Measurements from ENCODE around the gene RNF126. TPM values are rescaled to one million over a fixed set of nuclear protein-coding genes. Genes with fewer than 3 reads are reported as not detected.
A peak's percentile ranks its signal among the peaks of the same experiment; 100 is the strongest.

RNF126 gene
- total RNA-seq, 2 donors from 2014 or later: 23.3 to 45.8 TPM

- peak overlapping the region in 1 of 4 donors; percentile 21 for H3K27ac ChIP-seq
- no peak overlapping the region for H3K4me3 ChIP-seq
- TF ChIP-seq POLR2A (IDR thresholded peaks at IDR 0.05) (no peak), CTCF (IDR thresholded peaks at IDR 0.05) (no peak)
- no peaks in the 10 kb centered on the region for H3K9me3 ChIP-seq
- ATAC-seq: no peak
- 6% methylated on average over 49 of the region's 78 CpGs; no CpG with 5 or more reads in 1 of the 2 donors for WGBS, 2 donors
- intact Hi-C loops (cut with DNase I): no loop called here
- H3K36me3 ChIP-seq (replicated peaks in 1 of 2; ENCODE audit: insufficient read depth in 1 of 2, low read depth in 2 of 2): no peaks in the 10 kb centered on the region
- H3K27me3 ChIP-seq: peaks cover 0 to 10% of the 10 kb centered on the region in 2 donors
- peaks cover 17% of the 10 kb centered on the region for H3K4me1 ChIP-seq
- DNase-seq: no peak
Observed at GRCh38 chr19:709196-709964, 46.4 kb upstream of the RNF126 start.

GRCh38 chr19:708154-709143 is 45.4 kb upstream of the RNF126 start, which contains the start of gene PALM:
Gene PALM (plus strand): TSS chr19:708935. CDS start chr19:709147, 212 bp downstream.
- no peak within 1 kb of the TSS for H3K4me3 ChIP-seq
- TF ChIP-seq CTCF (IDR thresholded peaks at IDR 0.05): peak in 2 of 7 experiments; percentile 9 to 20
- TF ChIP-seq POLR2A (IDR thresholded peaks at IDR 0.05): no peak
- no peaks in the 10 kb centered on the region for H3K36me3 ChIP-seq (replicated peaks in 1 of 2; ENCODE audit: insufficient read depth in 1 of 2, low read depth in 2 of 2)
- peak in 1 of 4 donors; percentile 28 for DNase-seq
- peaks cover 17% of the 10 kb centered on the region for H3K4me1 ChIP-seq
- 26 to 60% methylated on average over 1 to 27 of the region's 93 CpGs for WGBS, 2 donors
- ATAC-seq: peak; percentile 33
- H3K27ac ChIP-seq: peak within 1 kb of the TSS in 1 of 4 donors; percentile 21
- no peaks in the 10 kb centered on the region for H3K9me3 ChIP-seq
- intact Hi-C loops (cut with DNase I): no loop called here
- peaks cover 0 to 13% of the 10 kb centered on the region in 2 donors for H3K27me3 ChIP-seq

- peaks cover 14% of the 10 kb centered on the region for H3K4me1 ChIP-seq
- intact Hi-C loops (cut with DNase I): no loop called here
- ATAC-seq (no peak), DNase-seq (no peak)
- peaks cover 0 to 10% of the 10 kb centered on the region in 2 donors for H3K27me3 ChIP-seq
- no peak overlapping the region for H3K4me3 ChIP-seq
- H3K36me3 ChIP-seq (replicated peaks in 1 of 2; ENCODE audit: insufficient read depth in 1 of 2, low read depth in 2 of 2): no peaks in the 10 kb centered on the region
- WGBS, 2 donors: 16 to 30% methylated on average over 13 to 14 of the region's 14 CpGs
- TF ChIP-seq POLR2A (IDR thresholded peaks at IDR 0.05) (no peak), CTCF (IDR thresholded peaks at IDR 0.05) (no peak)
- H3K27ac ChIP-seq: no peak overlapping the region
- no peaks in the 10 kb centered on the region for H3K9me3 ChIP-seq
Observed at GRCh38 chr19:704447-704741, 41.4 kb upstream of the RNF126 start.

GRCh38 chr19:703651-704446 is 40.8 kb upstream of the RNF126 start:
- TF ChIP-seq CTCF (IDR thresholded peaks at IDR 0.05): no peak
- peak in 1 of 3 donors; percentile 16 for TF ChIP-seq POLR2A (IDR thresholded peaks at IDR 0.05)
- Histone ChIP-seq H3K27me3 (peaks cover 0 to 7% of the 10 kb centered on the region in 2 donors), H3K9me3 (no peaks in the 10 kb centered on the region), H3K4me1 (peaks cover 10% of the 10 kb centered on the region), H3K4me3 (no peak overlapping the region), H3K36me3 (replicated peaks in 1 of 2; ENCODE audit: insufficient read depth in 1 of 2, low read depth in 2 of 2) (no peaks in the 10 kb centered on the region), H3K27ac (no peak overlapping the region)
- DNase-seq (peak; percentile 55 to 74 (median 71)), ATAC-seq (peak; percentile 54)
- intact Hi-C loops (cut with DNase I): no loop called here
- WGBS, 2 donors: 10 to 23% methylated on average over 6 to 40 of the region's 50 CpGs

All from body of pancreas (tissue), 4 donors.